ENCODE data around the gene SUN3.

GRCh38 chr7:48063985-48064384 lies 35.1 kb upstream of the SUN3 start:
- no peak for TF ChIP-seq CTCF (IDR thresholded peaks at IDR 0.05)
- no peak for TF ChIP-seq EP300 (IDR thresholded peaks at IDR 0.05)
